ENCODE measurements around the gene UGCG.
"Not testable (repeated sequence)": the region's sequence is repeated elsewhere in the genome, so short reads cannot be mapped to it uniquely, and the experiment has no call there.

Gene UGCG

DNA sequence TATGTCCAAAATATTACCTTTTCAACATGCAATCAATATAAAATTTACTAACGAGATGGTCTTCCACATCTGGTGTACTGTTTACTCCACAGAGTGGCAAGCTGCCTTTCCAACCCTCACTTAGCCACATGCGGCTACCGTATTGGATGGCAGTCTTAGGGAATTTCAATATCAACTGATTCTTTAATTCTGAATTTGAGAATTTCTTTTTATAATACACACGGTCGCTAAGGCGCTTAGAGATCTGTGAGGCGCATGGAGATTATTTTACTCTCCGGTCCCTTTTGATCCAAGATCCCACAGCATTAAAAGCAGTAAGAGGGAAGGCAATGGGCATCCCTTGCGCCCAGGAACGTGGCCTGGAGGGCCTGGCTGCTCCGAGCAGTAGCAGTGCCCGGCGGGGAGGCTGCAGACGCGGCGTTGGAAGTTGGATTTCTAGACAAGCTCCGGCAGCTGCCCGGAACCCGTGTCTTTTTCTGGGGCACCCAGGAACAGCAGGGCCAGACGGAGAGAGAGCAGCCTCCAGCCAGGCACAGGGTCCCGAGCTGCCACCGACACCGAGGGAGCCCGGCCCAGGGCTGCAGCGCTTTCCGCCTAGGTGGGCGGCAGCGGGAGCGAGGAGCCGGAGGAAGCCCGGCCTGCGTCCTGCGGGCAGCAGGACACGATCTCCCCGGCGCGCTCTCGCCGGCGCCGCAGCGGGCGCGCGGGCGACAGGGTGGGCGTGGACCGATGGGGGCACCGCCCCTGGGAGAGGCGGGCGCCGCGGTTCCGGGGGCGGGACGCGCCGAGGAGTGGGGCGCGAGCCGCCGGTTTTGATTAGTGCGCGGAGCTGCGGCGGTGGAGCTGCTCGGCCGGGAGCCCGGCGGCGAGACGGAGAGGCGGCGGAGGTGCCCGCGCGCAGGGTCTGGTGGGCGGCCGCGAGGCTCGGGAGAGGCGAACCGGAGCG is at the start of gene UGCG:
TSS of gene UGCG (plus strand) at position 819 of the 946 bp plus-strand sequence. CDS start 402 bp downstream, outside the sequence.
- DNase-seq (ENCODE audit: low spot score): peak; percentile 93

DNA sequence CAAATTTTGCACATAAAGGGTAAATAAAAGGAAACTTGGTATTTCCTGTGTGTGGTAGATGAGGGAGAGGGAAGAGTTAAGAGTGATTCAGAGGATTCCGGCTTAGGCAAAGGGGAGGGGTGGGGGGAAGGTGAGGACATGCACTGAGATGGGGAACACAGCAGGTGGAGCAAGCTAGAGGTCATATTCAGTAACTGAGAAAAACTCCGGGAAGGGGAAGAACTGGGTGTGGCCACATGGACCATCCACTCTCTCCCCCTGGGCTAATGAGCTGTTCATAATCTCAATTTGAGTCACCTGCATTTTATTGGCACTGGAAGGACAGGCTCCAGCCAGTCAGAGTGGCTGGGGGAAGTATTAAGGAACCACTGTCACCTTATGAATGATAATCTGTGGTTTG is 45.1 kb upstream of the UGCG start:
- peak; percentile 45 for DNase-seq (ENCODE audit: low spot score)

DNA sequence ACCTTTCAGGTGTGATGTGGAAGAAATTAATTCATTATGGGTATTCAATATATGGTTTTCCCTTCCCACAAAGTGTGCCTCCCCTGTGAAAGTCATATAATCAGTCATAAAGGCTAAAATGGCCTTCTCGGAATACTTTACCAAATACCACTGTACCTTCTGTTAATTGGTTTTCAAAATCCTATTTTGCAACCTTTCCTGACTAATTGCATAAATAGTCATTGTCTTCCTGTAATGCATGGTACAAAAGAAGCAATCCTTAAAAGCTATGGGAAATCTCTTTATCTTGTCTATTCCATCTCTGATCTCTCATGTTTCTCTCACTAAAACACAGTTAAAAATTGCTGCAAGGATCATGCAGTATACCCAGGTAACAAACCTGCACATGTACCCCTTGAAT is 44.3 kb upstream of the UGCG start:
- no peak for DNase-seq (ENCODE audit: low spot score)

DNA sequence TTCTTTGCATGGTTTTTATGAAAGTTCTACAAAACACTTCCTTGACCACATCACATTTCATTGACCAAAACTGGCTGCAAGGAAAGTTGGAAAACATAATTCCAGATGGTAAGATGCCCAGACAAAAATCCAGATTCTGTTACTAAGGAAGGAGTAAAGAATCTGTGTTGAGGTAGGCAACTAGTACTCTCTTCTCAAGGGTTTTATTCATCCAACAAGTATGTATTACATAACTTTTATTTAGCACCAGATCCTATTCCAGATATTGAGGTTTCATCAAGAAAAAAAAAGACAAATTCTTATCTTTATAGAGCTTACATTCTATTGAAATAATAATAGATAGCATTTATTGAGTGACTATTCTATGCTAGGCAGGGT is 43.2 kb upstream of the UGCG start:
- DNase-seq (ENCODE audit: low spot score): no peak

DNA sequence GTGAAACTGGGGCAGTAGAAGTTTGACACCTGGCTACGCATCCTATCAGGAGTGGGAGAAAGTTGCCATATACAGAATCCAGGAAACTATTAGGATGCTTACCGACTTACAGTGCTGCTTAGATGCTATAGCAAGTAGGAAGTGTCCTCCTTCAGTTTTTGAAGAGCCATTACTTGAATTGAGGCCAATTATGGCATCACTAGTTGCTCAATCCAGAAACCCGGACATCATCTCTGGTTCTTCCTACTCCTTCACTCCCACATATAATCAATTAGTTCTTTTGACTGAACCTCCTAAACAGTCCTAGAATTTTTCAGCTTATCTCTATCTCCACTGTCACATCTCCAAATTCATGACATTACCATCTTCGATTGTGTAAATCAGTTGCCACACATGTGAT is 41.8 kb upstream of the UGCG start:
- no peak for DNase-seq (ENCODE audit: low spot score)

DNA sequence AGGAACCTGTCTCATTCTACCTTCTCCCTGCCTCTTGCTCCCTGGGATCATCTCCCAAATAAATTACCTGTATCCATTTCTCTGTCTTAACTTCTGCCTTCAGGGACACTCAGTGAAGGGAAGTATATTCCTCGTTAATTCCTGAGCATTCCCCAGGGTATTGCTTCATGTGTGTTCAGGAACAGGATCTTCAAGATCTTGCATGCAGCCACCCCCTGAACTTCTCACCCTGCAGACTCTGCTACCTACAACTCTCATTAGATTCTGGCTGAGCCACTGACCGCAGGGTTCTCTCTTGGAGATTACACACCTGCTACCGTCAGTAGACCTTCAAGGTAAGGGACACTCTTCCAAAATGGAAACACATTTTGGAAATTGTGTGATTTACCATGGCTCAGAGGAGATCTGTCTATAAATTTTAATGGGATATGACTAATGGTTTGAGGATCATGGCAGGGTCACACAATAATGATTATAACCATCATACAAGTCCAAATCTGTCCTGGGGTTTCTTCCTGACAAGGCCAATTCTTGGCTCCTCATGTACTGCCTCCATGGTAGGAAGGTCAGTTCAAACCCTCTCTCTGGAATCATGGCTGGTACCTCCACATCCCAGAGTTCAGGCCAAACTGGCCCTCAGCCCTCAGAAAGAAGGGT is 38.9 kb upstream of the UGCG start:
- DNase-seq (ENCODE audit: low spot score): no peak

DNA sequence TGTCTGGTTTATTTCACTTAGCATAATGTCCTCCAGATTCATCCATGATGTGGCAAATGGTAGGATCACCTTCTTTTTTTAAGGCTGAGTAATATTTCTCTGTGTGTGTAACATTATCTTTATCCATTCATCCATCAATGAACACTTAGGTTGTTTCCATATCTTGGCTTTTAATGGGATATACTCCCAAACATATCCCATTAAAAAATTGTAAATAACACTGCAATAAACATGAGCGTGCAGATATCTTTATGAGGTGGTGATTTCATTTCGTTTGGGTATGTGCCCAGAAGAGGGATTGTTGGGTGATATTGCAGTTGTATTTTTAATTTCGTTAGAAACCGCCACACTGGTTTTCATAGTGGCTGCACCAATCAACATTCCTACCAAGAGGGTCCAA is 36.2 kb upstream of the UGCG start:
- DNase-seq (ENCODE audit: low spot score): peak; percentile 14

DNA sequence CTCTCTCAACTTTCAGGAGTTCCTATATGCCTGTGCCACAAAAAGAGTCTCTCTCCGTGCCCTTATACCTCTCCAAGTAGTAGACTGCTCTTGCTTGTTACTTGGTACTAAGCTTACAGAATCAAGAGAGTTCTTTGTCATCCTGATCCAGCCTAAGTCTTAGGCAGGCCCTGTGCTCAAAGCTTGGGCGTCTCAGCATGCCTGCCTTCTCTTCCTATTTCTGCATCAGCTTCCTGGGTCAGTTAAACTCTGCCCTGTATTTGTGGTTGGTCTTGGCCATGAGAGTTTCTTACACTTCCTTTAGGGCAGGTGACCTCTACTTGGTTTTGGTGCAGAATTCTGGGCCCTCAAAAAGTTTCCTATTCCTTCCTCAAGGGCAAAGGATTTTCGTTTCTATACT is 33.0 kb upstream of the UGCG start:
- DNase-seq (ENCODE audit: low spot score): no peak

DNA sequence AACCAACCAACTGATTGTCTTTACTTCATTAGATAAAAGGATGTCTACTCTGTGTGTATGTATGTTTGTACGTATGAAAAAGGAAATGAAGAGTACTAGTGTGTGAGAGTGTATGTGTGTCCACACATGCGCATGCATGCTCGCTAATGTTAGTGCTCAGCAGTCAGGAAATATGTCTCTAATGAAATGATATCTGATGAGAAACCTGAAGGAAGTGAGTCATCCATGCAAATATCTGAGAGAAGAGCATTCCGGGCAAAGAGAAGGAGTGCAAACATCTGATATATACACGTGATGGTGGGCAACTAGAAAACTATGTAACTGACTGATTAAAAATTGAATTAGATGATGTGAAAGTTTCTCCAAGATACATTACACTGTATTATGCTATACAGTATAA is 29.6 kb upstream of the UGCG start:
- DNase-seq (ENCODE audit: low spot score): no peak

DNA sequence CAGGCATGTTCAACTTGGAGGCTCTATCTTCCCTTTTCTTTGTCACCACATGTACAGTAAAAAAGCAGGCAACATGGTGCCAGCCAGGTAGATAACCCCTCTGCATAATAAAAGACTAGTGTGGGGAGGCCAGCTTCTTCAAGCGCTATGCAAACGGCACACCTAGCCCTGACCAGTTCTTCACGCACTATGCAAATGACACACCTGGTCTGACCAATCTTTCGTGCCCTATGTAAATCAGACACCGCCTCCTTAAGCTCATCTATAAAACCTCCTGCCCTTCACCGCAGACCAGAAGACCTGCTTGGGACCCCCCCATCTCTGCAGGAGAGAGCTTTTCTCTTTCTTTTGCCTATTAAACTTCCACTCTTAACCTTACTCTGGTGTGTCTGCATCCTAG is 28.1 kb upstream of the UGCG start:
- DNase-seq (ENCODE audit: low spot score): no peak

DNA sequence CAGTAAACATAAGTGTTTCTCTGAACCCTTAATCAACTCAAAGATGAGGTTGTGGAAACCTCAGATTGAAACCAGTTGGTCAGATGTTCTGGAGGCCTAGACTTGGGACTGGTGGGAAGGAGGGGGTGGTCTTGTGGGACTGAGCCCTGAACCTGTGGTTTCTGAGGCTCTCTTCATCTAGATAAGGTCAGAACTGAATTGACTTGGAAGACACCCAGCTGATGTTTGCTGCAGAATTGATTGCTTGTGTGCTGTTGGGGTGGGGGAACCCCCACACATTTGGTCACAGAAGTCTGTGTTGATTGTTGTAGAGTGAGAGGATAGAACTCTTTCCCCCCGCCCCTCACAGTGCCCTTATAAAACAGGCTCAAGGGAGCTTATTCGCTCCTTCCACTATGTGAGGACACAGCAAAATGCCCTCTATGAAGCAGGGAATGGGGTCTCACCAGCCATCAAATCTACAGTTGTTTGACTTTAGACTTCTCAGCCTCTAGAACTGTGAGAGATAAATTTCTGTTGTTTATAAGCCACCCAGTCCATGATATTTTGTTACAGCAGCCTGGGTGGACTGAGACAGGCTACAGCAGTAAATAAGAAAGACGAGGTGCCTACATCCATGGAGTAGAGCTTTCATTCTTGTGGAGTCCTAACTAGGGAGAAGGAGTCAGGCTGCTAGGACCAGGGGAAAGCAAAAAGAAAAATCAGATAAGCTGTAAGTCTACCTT is 25.7 kb upstream of the UGCG start:
- DNase-seq (ENCODE audit: low spot score): no peak

DNA sequence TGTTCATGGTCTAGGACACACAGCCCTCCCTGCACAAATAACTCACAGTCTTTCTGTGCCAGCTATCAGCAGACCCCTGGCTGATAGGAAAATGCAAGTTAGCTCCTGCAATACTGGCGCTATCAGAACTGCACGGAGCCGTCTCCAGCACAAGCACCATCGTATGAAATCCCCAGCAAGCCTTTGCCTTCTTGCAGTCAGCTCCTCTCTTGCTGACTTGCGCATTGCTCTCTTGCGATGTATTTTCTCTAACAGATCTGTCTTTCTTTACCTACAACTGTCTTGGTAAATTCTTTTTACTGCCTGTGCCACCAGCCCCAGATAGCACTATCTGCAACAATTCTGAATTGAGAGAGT is 25.1 kb upstream of the UGCG start:
- DNase-seq (ENCODE audit: low spot score): no peak

DNA sequence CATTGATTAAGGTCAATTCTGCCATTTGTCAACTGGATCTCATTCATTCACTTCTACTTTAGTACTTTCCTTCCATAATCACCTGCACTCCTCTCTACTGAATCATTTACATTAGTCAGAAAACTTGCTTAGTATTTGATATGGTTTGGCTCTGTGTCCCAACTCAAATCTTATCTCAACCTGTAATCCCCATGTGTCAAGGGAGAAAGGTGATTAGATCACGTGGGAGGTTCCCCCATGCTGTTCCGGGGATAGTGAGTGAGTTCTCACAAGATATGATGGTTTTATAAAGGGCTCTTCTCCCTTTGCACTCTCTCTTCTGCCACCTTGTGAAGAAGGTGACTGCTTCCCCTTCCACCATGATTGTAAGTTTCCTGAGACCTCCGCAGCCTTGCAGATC is 23.7 kb upstream of the UGCG start:
- DNase-seq (ENCODE audit: low spot score): no peak

DNA sequence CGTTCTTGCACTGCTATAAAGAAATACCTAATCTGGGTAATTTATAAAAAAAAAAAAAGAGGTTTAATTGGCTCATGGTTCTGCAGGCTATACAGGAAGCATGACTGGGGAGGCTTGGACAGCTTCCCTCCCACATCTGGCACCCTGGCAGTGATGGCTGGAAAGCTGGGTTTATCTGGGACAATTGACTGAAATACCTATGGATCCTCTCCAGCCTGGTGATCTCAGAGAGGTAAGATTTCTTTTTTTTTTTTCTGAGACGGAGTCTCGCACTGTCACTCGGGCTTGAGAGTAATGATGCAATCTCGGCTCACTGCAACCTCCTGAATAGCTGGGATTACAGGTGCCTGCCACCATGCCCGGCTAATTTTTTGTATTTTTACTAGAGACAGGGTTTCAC is 22.7 kb upstream of the UGCG start:
- no peak for DNase-seq (ENCODE audit: low spot score)

DNA sequence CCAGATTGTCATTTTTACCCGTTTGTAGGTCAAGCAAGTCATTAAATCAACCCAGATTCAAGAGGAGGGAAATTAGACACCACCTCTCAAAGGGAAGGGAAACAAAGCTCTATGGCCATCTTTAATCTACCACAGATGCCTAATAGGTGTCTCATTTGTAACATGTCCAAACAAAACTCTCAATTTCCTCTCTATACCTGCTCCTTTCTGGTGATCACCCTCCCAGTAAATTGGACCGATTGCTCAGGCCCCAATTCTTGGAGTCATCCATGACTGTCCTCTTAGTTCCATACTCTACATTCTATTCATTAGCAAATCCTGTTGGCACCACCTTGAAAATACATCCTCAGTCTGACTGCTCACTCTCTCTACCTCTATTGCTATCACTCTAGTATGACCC is 22.1 kb upstream of the UGCG start:
- DNase-seq (ENCODE audit: low spot score): no peak

DNA sequence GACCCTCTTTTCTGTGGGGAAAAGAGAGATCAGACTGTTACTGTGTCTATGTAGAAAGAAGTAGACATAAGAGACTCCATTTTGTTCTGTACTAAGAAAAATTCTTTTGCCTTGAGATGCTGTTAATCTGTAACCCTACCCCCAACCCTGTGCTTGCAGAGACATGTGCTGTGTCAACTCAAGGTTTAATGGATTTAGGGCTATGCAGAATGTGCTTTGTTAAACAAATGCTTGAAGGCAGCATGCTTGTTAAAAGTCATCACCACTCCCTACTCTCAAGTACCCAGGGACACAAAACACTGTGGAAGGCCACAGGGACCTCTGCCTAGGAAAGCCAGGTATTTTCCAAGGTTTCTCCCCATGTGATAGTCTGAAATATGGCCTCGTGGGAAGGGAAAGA is 21.3 kb upstream of the UGCG start:
- DNase-seq (ENCODE audit: low spot score): not testable (repeated sequence)

DNA sequence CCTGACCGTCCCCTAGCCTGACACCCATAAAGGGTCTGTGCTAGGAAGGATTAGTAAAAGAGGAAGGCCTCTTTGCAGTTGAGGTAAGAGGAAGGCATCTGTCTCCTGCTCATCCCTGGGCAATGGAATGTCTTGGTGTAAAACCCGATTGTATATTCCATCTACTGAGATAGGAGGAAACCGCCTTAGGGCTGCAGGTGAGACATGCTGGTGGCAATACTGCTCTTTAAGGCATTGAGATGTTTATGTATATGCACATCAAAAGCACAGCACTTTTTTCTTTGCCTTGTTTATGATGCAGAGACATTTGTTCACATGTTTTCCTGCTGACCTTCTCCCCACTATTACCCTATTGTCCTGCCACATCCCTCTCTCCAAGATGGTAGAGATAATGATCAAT is 20.9 kb upstream of the UGCG start:
- DNase-seq (ENCODE audit: low spot score): not testable (repeated sequence)

DNA sequence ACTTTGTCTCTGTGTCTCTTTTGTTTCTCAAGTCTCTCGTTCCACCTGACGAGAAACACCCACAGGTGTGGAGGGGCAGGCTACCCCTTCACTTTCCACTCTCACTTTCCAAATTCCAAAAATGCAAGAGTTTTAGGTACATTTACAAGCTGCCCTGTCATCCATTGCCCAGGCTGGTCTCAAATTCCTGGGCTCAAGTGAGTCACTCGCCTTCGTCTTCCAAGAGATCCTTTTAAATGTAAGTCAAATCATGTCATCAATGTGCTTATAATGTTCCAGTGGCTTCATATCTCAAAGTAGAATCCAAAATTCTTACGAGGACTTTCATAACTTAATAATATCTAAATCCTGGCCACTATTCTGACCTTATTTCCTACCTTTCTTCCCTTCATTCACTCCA is 20.4 kb upstream of the UGCG start:
- DNase-seq (ENCODE audit: low spot score): no peak

DNA sequence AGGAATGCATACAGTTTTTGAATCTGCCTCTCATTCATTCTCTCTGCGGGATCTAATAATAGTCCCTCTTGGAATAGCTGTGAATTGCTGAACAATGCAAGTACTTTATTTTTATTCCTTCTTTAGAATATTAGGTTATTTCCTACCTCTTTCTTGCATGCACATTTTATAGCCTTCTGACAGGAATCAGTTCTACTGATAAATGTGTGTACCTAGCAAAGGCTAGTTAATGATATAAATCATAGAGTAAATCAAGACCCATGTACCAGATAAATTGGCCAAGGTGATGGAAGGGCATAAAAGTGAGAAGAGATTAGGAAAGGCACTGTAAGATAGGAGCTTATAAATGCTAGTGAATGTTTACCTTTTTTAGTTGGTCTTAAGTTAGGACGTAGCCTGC is 19.2 kb upstream of the UGCG start:
- no peak for DNase-seq (ENCODE audit: low spot score)

DNA sequence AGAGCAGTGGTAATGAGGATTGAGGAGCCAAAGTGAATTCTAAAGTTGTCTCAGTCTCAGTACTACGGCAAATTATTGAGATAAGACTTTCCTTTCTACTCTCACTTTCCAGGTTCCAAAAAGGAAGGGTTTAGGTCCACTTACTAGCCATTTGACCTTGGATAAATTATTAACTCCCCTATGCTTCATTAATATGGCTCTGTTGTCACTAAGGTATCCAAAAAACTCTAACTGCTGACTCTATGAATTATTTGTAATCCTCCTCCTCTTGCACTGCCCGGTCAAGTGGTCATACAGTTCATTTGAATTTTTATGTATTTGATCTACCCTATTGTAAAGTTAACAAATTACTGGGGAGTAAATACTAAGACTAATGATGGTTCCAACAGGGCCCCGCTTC is 17.7 kb upstream of the UGCG start:
- no peak for DNase-seq (ENCODE audit: low spot score)

DNA sequence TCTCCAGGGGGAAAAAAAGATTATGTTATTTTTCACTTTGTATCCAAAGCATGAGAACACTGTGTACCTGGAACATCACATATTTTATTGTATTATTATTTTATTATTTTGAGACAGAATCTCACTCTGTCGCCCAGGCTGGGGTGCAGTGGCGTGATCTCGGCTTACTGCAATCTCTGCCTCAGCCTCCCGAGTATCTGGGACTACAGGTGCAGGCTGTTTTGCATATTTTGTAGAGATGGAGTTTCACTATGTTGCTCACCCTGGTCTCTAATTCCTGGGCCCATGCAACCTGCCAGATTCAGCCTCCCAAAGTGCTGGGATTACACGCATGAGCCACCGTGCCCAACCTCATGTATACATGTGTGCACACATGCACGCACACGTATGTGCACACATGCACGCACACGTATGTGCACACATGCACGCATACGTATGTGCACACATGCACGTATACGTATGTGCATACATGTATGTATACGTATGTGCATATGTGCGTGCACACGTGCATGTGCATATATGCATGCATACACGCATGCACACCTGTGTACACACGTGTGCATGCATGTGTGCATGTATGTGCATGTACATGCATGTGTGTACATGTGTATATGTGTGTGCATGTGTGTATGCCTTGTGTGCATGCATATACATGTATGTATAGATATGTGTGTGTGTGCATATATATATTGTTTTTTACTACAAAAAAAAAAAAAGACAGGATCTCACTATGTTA is 9.5 kb upstream of the UGCG start:
- DNase-seq (ENCODE audit: low spot score): no peak

DNA sequence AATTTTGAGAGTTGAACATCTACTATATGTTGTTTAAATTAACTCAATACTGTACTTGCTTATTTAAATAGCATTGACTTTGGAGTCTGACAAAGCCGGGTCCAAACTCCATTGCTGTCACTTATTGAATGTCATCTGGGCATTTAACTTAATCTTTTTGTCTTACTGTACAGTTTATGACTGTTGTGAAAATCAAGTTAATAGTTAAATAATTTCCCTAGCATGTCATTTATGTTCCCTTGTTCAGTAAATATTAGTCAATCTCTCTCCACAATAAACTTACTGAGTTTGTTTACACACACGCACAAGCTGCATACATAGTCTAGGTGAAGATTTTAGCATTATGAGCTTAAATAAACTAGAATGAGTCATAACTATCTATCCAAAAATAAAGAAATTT is 6.3 kb upstream of the UGCG start:
- DNase-seq (ENCODE audit: low spot score): no peak

Data from LoVo (cell line).